Activated CD4-positive, alpha-beta T cell treated with anti-CD3 and anti-CD28 coated beads, Interleukin-2, amount 50 U/mL, for 4 hours (primary cell): ENCODE measurements around the gene SPOPL.
"Not testable (repeated sequence)": the region's sequence is repeated elsewhere in the genome, so short reads cannot be mapped to it uniquely, and the experiment has no call there.

Experiments
- DNase-seq, 2 experiments: peaks; one replicate each; pipeline ENCODE4 v3.0.0-alpha.2; 2020

The SPOPL gene

GRCh38 chr2:138495384-138495783, 6.2 kb upstream of the SPOPL start:
- DNase-seq, result no peak

DNA sequence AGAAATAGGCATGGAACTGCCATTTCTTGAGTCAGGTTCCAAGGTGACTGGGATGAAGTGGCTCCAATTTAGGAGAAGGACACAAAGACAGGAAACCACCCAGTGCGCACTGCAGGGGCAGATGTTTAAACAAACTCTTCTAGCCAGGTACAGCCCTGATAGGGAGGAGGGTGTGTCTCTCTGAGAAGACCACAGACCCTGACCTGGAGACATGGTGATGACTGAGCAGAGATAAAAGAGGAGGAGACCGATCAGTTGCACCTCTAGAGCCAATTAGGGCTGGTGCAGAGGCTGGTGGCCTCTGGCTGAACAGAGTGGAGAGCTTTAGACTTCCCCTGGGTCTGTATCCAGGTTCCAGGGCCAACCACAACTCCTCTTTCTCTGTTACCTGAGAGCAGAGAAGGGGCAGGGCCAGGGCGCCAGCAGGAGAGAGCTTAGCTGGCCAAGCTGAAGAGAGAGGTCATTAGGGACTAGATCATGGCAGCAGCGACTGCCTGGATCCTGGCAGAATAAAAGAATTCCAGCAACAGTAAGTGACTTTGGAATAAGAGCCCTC, 5.4 kb upstream of the SPOPL start:
- DNase-seq, result no peak

- DNase-seq, result no peak
Measured at GRCh38 chr2:138497294-138497693, 4.3 kb upstream of the SPOPL start.

GRCh38 chr2:138499684-138500083, 1.9 kb upstream of the SPOPL start:
- no peak for DNase-seq

DNA sequence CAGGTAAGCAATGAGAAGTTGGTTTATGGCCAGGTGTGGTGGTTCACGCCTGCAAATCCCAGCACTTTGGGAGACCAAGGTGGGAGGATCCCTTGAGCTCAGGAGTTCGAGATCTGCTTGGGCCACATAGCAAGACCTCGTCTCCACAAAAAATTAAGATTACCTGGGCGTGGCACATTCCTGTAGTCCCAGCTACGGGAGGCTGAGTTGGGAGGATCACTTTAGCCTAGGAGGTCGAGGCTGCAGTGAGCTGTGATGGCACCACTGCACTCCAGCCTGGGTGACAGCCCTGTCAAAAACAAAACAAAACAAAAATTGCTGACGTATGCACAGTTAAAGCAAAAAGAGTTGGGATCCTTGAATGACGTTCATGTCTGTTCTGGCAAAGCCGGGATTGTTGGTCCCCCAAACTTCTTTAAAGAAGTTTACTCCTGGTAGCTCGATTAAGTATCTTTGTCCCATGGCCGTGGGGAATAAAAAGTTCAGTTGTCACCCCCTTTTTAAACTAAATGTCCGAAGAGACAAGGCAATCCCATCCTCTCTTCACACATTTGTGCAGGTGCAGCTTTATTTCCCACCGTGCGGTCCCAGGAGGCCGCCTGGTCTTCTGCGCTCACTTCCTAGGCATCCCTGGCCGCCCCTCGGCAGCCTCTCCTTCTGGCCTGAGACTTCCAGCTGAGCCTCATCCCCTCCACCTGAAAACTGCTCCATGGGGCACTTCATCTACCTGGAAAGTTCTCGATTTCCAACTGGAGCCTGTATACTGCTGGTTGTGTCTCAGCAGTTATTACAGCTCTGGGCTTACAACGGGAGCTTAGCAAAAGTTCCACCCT, 762 bp upstream of the SPOPL start:
- no peak for DNase-seq

DNA sequence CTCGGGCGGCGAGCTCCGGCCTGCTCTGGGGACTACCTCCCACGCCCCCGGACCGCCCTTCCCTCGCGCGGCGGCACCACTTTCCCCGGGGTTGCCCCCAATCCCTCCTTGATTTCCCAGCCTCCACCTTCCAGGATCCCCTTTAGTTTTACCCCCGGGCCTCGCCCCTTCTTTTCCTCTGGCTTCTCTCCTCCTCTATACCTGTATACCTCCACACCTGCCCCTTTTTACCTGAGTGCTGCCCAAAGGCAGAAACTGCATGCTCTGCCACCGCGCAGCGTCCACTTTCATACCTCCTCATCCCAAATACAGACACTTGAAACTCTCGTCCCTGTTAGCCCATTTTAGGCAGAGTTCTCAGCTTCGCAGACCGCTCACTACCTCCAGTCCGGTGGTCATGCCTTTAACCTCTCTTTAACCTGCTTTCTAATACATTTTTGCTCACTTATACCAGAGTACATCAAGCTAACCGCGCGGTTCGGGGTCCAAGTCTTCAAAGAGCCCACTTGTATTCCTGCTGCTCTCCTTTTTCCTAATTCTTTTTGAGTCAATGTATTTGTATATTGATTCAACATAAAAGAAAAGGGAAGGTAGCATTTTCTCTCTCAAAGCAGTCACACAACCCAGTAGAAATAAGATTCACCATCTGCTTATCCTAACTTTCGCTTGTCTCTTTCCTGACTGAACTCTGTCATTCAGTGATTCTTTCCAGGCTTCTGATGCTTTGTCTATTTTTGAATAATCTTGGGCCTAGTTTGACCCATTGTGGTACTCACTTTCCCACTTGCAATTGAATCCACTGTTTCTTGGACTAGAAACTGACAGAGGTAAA, 901 bp downstream of the SPOPL start:
- DNase-seq, result no peak

DNA sequence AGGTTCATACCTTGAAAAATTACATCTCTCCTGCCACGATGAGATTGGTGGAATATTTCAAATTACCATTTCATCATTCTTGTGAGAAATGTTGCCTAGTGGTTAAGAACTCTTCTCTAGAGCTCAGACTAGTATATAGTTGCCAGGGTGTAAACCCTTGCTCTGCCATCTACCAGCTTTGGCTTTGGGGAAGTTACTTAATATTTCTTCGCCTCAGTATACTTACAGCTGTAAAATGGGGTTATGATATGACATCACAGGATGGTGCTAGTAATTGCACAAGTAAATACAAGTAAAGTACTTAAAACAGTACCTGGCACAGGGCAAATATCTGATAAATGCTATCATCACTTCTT, 1.5 kb downstream of the SPOPL start:
- no peak for DNase-seq

DNA sequence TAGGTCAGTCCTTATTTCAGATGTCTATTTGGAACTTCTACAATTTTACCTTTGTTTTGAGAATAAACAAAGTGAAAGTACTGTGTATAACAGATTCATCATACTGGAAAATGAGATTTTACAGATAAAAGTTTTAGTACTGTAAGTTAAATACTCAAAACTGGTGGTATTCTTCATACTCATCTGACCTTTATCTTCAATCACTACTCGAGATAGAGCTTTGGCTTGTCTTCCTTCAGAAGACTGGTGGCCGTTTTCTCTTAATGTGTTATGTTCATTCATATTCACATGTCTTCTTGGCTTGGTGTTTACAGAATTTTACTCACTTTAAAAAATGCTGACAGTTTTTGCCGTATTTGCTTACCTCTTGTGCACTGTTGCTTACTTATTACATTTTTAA, 2.1 kb downstream of the SPOPL start:
- no peak for DNase-seq

DNA sequence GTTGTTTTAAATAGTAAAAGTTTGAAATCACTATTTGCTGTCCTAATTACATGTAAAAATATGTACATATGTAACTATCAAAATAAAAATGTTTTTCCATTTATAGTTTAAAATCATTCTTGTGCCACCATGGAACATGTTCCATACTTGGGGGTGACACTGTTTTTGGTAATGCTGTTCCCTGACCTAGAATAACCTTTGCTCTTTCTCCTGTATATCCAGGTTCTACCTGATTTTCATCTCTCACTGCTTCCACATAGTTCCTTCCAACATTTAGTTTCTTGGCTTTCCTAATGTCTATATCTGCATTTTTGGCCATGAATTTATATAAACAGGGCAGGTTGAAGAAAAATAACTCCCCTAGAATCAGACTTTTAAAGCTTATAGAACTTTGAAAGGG, 2.5 kb downstream of the SPOPL start:
- no peak for DNase-seq

DNA sequence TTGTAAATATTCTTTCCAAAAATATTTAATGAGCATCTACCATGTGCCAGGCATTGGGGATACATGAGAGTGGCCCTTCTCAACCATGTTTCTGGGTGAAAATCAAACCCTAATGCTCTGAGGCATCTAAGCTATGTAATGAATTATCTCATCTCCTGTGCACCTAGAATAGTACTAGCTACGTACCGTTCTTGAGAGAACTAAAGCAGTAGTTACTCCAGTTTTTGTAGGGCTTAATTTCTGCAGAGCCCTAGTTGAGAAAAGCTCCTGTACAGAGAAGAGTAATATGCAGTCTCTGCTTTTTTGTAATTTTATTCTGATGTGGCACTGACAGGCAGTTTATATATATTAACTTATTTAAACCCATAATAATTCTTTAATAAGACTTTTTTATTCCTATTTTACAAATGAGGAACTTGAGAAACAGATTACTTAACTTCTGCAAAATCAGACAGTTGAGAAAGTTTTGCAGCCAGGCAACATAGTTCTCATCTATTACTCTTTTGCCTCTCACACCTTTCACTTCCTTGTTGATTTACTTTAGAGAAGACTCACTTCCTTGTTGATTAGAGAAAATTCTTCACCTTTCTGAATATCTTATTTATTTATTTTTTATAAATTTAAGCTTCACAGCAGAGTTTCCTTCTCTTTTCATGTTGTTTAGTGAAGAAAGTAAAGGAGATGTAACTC, 3.1 kb downstream of the SPOPL start:
- no peak for DNase-seq

GRCh38 chr2:138507267-138507666, 5.7 kb downstream of the SPOPL start:
- no peak for DNase-seq

DNA sequence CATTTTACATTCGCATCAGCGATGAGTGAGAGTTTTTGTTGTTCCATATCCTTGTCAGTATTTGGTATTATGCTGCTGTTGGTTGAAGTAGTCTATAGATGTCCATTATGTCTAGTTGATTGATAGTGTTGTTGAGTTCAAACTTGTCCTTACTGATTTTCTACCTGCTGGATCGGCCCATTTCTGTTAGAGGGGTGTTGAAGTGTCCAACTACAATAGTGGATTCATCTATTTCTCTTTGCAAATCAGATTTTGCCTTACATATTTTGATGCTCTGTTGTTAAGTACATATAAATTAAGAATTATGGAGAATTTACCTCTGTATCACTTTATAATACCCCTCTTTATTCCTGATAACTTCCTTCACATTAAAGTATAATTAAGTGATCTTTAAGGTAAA, 8.7 kb downstream of the SPOPL start:
- no peak for DNase-seq

- no peak for DNase-seq
Measured at GRCh38 chr2:138512672-138513071, 11.1 kb downstream of the SPOPL start.

DNA sequence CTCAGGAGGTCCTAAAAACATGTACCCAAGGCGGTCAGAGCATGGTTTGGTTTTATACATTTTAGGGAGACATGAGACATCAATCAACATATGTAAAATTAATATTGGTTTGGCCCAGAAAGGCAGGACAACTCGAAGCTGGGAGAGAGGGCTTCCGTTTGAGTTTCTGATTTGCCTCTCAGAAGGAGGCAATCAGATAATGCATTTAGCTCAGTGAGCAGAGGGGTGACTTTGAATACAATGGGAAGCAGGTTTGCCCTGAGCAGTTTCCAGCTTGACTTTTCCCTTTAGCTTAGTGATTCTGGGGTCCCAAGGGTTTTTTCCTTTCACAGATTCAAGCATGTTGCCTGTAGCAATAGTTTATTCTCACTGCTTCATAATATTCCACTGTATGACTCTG, 12.6 kb downstream of the SPOPL start:
- DNase-seq, result no peak

GRCh38 chr2:138515092-138515491, 13.5 kb downstream of the SPOPL start:
- no peak for DNase-seq

DNA sequence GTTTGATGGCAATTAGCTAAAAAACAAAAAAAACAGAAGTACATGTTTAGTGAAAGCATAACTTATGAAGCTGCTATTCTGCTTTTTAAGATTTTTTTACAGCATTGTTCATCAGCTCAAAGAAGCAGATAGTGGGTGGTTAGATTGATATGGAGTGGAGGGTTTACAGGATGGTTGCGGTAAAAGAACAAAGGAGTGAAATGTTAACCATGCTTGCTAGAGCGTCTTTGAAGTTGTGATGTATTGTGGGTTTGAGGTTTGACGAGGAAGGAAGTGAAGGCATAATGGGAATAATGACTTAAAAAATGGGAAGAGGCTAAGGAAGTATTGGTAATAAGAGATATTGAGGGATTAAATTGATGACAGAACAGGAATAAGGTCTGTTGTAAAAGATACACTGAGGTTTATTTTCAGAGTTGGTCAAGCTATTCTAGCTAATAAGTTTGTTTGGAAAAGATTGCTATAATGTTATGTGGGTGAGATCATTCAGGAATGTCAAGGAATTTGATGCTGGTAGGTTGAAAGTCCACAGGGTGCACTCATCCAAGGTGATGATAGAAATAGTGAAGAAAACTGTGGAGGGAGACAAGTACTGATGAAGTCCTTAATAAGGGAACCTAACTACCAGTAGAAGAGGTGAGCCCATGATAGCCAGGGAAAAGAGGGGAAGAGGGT, 14.6 kb downstream of the SPOPL start:
- DNase-seq, result no peak

DNA sequence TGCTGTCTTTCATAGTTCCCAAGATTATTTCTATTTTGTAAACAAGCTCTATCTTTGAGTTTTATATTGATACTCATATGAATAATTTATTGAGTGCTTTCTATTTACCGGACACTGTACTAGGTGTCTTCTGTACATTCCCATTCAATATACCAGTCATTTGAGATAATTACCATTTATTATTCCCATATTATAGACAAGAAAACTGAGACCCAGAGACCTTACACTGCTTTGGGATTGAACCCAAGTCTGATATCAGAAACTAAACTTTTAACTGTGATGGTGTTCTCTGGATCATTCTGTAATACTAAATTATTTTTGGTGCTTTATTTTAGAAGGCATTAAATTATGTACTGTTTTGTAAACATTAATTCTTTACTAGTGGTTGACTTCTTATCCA, 17.3 kb downstream of the SPOPL start:
- DNase-seq, result no peak

GRCh38 chr2:138521821-138522220, 20.3 kb downstream of the SPOPL start:
- DNase-seq, result no peak

DNA sequence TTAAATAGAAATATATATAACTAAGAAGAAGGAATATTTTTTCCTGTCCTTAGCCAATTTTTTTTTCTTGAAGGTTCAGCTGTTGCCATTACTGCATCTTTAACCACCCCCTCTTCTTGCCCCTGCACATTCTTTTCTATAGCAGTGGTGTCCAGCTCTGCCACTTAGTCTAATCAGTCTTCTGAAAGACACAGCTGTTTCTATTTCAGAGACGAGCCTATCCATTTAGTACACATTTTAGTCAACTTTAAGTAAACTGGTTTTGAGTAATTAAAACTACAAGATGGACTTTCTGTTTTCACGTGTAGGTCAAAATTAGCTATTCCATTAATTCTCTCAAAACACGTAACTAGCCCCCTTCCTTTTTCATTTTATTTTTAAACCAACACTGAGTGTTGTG, 21.0 kb downstream of the SPOPL start:
- no peak for DNase-seq

DNA sequence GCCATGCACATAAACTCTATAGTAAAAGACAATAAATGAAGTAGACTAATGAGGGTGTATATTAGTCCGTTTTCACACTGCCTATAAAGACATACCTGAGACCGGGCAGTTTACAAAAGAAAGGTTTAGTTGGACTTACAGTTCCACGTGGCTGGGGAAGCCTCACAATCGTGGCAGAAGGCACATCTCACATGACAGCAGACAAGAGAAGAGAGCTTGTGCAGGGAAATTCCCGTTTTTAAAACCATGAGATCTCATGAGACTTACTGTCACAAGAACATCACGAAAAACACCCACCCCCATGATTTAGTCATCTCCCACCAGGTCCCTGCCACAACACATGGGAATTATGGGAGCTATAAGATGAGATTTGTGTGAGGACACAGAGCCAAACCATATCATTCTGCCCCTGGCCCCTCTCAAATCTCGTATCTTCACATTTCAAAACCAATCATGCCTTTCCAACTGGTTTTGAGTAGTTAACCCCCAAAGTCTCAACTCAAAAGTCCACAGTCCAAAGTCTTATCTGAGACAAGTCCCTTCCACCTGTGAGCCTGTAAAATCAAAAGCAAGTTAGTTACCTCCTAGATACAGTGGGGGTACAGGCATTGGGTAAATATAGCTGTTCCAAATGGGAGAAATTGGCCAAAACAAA, 21.6 kb downstream of the SPOPL start:
- DNase-seq, result not testable (repeated sequence)

DNA sequence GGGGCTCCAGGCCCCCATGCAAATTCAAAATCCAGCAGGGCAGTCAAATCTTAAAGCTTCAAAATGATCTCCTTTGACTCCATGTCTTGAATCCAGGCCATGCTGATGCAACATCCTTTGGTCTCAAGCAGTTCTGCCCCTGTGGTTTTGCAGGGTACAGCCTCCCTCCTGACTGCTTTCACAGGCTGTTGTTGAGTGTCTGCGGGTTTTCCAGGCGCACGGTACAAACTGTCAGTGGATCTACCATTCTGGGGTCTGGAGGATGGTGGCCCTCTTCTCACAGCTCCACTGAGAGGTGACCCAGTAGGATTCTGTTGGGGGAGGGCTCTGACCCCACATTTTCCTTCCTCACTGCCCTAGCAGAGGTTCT, 22.1 kb downstream of the SPOPL start:
- DNase-seq, result not testable (repeated sequence)

DNA sequence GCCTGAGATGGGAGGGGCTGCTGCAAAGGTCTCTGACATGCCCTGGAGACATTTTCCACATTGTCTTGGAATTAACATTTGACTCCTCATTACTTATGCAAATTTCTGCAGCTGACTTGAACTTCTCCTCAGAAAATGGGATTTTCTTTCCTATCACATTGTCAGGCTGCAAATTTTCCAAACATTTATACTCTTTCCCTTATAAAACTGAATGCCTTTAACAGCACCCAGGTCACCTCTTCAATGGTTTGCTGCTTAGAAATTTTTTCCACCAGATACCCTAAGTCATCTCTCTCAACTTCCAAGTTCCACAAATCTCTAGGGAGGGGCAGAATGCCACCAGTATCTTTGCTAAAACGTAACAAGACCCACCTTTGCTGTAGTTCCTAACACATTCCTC, 22.8 kb downstream of the SPOPL start:
- not testable (repeated sequence) for DNase-seq
